Measurements from ENCODE around the gene MPDZ.

- TF ChIP-seq CTCF (tag by site-specific recombination; IDR thresholded peaks at IDR 0.05) (0 out of 2 replicates have a peak, but pooled peaks have one; percentile 22), ZNF274 (IDR thresholded peaks at IDR 0.05; ENCODE audit: low read length) (no peak), ZNF274 (tag by site-specific recombination; IDR thresholded peaks at IDR 0.05; ENCODE audit: borderline replicate concordance) (no peak), SP3 (tag by site-specific recombination; IDR thresholded peaks at IDR 0.05) (no peak), ZFP69B (tag by site-specific recombination; IDR thresholded peaks at IDR 0.05) (no peak), ZNF138 (tag by site-specific recombination; IDR thresholded peaks at IDR 0.05; ENCODE audit: borderline replicate concordance) (no peak), ZNF664 (tag by site-specific recombination; IDR thresholded peaks at IDR 0.05) (no peak)
Observed at GRCh38 chr9:13088720-13089427, 190.6 kb downstream of the MPDZ start.
